ENCODE data around the gene SLC24A3. TPM values are rescaled to one million over a fixed set of nuclear protein-coding genes. Genes with fewer than 3 reads are reported as not detected.

The SLC24A3 gene
- total RNA-seq, 1 experiment from 2014 or later, result not detected

- Histone ChIP-seq H3K4me3 (ENCODE audit: low read depth in 2 of 2, low read length in 2 of 2) (no peak overlapping the region), H3K27ac (ENCODE audit: low read length) (no peak overlapping the region), H3K4me1 (ENCODE audit: control insufficient read depth, insufficient read depth, low read length) (no peaks in the 10 kb centered on the region), H3K36me3 (ENCODE audit: control insufficient read depth, insufficient read depth, low read length) (no peaks in the 10 kb centered on the region), H3K27me3 (ENCODE audit: control insufficient read depth, insufficient read depth, low read length) (peaks cover 8% of the 10 kb centered on the region), H3K9me3 (ENCODE audit: control insufficient read depth, insufficient read depth, low read depth, low read length) (no peaks in the 10 kb centered on the region)
- no peak for TF ChIP-seq SIN3A (IDR thresholded peaks at IDR 0.05; ENCODE audit: borderline replicate concordance, insufficient read depth, low read depth, low read length)
- TF ChIP-seq TCF7L2 (IDR thresholded peaks at IDR 0.05; ENCODE audit: low read depth, low read length), result no peak
- no peak for TF ChIP-seq POLR2AphosphoS5 (IDR thresholded peaks at IDR 0.05; ENCODE audit: low read depth, low read length)
- no peak for TF ChIP-seq CTCF (IDR thresholded peaks at IDR 0.05)
- TF ChIP-seq REST (IDR thresholded peaks at IDR 0.05; ENCODE audit: insufficient read depth in 1 of 2, low read depth in 2 of 2, low read length in 1 of 2), result no peak
- BruUV-seq (replicated peaks), result no TSS peak
- DNase-seq (ENCODE audit: low read depth, low spot score) (no peak), ATAC-seq (no peak)
- intact Hi-C loops (cut with micrococcal nuclease; ENCODE audit: unreplicated experiment), result no loop called here
- ChIA-PET CTCF (no interaction called here), POLR2A (no interaction called here)
- in situ Hi-C loops (cut with HindIII; ENCODE audit: low pct_unique_long_range_greater_than_20kb, low sequenced_read_pairs), result no loop called here
These were observed 261.5 kb downstream of the SLC24A3 start for GRCh38 chr20:19473922-19474286.

DNA sequence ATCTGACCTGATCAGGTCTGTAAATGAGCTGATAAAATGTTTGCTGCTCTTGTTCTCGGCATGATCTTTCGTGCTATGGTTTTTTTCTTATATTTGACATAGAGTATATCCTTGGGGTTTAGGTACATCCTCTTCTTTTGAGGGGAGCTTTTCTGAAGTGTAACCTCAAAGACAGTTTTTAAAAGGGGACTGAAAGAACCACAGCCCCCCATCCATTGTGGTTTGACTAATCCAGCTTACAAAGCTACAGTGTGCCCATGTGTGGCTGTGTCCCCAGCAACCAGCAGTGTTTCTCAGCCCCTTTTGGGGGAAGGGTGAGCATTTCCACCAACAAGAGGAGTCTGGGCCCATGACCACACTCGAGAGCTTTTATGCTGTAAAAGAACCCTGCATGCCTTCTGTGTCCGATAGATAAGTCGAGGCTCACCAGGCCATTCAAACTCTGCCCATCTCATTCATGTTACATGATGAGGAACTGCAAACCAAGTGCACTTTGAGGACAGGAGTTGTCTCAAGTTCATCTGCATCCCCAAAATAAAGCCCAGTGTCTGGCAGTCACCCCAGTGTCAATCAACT lies 266.0 kb downstream of the SLC24A3 start:
- BruUV-seq (replicated peaks), result no TSS peak
- Histone ChIP-seq H3K4me3 (ENCODE audit: low read depth in 2 of 2, low read length in 2 of 2) (no peak overlapping the region), H3K27me3 (ENCODE audit: control insufficient read depth, insufficient read depth, low read length) (peaks cover 3% of the 10 kb centered on the region; the same call in 1 of the 2 replicates), H3K36me3 (ENCODE audit: control insufficient read depth, insufficient read depth, low read length) (no peaks in the 10 kb centered on the region), H3K4me1 (ENCODE audit: control insufficient read depth, insufficient read depth, low read length) (no peaks in the 10 kb centered on the region), H3K27ac (ENCODE audit: low read length) (no peak overlapping the region), H3K9me3 (ENCODE audit: control insufficient read depth, insufficient read depth, low read depth, low read length) (no peaks in the 10 kb centered on the region)
- ATAC-seq (no peak), DNase-seq (ENCODE audit: low read depth, low spot score) (no peak)
- TF ChIP-seq CTCF (IDR thresholded peaks at IDR 0.05), result no peak
- TF ChIP-seq REST (IDR thresholded peaks at IDR 0.05; ENCODE audit: insufficient read depth in 1 of 2, low read depth in 2 of 2, low read length in 1 of 2), result no peak
- TF ChIP-seq TCF7L2 (IDR thresholded peaks at IDR 0.05; ENCODE audit: low read depth, low read length), result no peak
- no peak for TF ChIP-seq SIN3A (IDR thresholded peaks at IDR 0.05; ENCODE audit: borderline replicate concordance, insufficient read depth, low read depth, low read length)
- TF ChIP-seq POLR2AphosphoS5 (IDR thresholded peaks at IDR 0.05; ENCODE audit: low read depth, low read length), result no peak
- intact Hi-C loops (cut with micrococcal nuclease; ENCODE audit: unreplicated experiment), result no loop called here
- CTCF ChIA-PET, result no interaction called here
- in situ Hi-C loops (cut with HindIII; ENCODE audit: low pct_unique_long_range_greater_than_20kb, low sequenced_read_pairs), result no loop called here
- POLR2A ChIA-PET, result no interaction called here

Measured in Panc1 (cell line).